ENCODE results near the gene FFAR3.

FFAR3 gene

GRCh38 chr19:35318679-35319448 is 39.4 kb upstream of the FFAR3 start (continued):
- no peak for TF ChIP-seq PBX3 (CRISPR knock-in tag; IDR thresholded peaks at IDR 0.05)
- 0 out of 2 replicates have a peak, but pooled peaks have one; percentile 41 for TF ChIP-seq EGR2 (tag by site-specific recombination; IDR thresholded peaks at IDR 0.05; ENCODE audit: low read depth)
- TF ChIP-seq, protein P1, sequence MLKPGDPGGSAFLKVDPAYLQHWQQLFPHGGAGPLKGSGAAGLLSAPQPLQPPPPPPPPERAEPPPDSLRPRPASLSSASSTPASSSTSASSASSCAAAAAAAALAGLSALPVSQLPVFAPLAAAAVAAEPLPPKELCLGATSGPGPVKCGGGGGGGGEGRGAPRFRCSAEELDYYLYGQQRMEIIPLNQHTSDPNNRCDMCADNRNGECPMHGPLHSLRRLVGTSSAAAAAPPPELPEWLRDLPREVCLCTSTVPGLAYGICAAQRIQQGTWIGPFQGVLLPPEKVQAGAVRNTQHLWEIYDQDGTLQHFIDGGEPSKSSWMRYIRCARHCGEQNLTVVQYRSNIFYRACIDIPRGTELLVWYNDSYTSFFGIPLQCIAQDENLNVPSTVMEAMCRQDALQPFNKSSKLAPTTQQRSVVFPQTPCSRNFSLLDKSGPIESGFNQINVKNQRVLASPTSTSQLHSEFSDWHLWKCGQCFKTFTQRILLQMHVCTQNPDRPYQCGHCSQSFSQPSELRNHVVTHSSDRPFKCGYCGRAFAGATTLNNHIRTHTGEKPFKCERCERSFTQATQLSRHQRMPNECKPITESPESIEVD (tag by site-specific recombination; IDR thresholded peaks at IDR 0.05) = no peak
- TF ChIP-seq SP7 (tag by site-specific recombination; IDR thresholded peaks at IDR 0.05) = no peak
- no peak for TF ChIP-seq ZNF660 (tag by site-specific recombination; IDR thresholded peaks at IDR 0.05)
- TF ChIP-seq INSM2 (tag by site-specific recombination; IDR thresholded peaks at IDR 0.05) = no peak

DNA sequence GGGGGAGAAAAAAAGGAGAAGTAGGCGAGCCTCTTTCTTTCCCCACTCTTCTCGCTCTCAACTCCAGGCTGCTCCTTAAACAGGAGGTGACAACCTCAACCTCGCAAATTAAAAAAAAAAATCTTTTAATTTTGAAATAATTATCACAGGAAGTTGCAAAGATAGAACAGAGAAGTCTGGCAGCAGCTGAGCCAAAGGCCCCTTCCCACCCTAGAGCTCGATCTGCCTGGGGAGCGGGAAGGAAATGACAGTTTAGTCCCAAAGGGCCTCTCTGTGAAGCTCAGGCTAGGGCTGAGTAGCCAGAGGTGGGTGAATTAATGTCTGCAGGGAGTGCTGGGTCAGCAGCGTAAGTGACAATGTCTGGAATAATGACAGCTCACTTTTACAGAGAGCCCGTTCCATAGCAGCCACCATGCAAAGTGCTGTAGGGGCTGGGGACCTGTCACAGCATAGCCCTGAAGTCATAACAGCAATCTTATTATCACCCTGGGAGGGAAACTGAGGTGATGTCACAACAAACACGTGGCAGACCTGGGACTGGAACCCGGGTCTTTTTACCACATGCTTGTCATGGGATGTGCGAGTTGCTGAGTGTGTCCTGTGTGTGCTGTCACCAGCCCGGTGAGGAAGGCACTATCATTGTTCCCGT is 38.1 kb upstream of the FFAR3 start:
- H3K27ac ChIP-seq (ENCODE audit: extremely low read depth, low read depth, low read length) = no peak overlapping the region
- H3K4me1 ChIP-seq (ENCODE audit: control insufficient read depth, insufficient read depth, low read length) = no peaks in the 10 kb centered on the region
- TF ChIP-seq ZIC2 (tag by site-specific recombination; IDR thresholded peaks at IDR 0.05) = 0 out of 2 replicates have a peak, but pooled peaks have one; percentile 27
- peak; percentile 22; the same call in 1 of the 2 replicates for TF ChIP-seq ZNF629 (tag by site-specific recombination; IDR thresholded peaks at IDR 0.05)
- TF ChIP-seq ZNF350 (tag by site-specific recombination; IDR thresholded peaks at IDR 0.05) = no peak
- TF ChIP-seq ZNF600 (tag by site-specific recombination; IDR thresholded peaks at IDR 0.05) = peak; percentile 73
- TF ChIP-seq, protein P2, sequence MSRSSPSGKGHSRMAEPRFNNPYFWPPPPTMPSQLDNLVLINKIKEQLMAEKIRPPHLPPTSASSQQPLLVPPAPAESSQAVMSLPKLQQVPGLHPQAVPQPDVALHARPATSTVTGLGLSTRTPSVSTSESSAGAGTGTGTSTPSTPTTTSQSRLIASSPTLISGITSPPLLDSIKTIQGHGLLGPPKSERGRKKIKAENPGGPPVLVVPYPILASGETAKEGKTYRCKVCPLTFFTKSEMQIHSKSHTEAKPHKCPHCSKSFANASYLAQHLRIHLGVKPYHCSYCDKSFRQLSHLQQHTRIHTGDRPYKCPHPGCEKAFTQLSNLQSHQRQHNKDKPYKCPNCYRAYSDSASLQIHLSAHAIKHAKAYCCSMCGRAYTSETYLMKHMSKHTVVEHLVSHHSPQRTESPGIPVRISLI (tag by site-specific recombination; IDR thresholded peaks at IDR 0.05) = peak; percentile 47; the same call in 1 of the 2 replicates
- TF ChIP-seq ZNF175 (tag by site-specific recombination; IDR thresholded peaks at IDR 0.05) = no peak
- peak; percentile 34; the same call in 1 of the 2 replicates for TF ChIP-seq GLIS1 (tag by site-specific recombination; IDR thresholded peaks at IDR 0.05)
- H3K9me3 ChIP-seq (ENCODE audit: control insufficient read depth, insufficient read depth, low read depth, low read length) = peaks cover 4% of the 10 kb centered on the region; the same call in 1 of the 2 replicates
- no peaks in the 10 kb centered on the region for H3K36me3 ChIP-seq (ENCODE audit: control insufficient read depth in 2 of 2, insufficient read depth in 1 of 2, low read length in 2 of 2)
- no peak overlapping the region for H3K4me3 ChIP-seq (ENCODE audit: low read depth, low read length)
- POLR2A ChIA-PET = interaction anchor here (0.6 kb wide), 1 partner anchor 533 kb away, joined by 5 read pairs; no protein-coding TSS in a partner anchor
- CTCF ChIA-PET = interaction anchor here (0.5 to 1.2 kb wide), 6 partner anchors 11 to 1136 kb away, joined by 3 to 4 read pairs (median 3); no protein-coding TSS in a partner anchor

GRCh38 chr19:35321291-35321690 is 37.0 kb upstream of the FFAR3 start:
- Histone ChIP-seq H3K36me3 (ENCODE audit: control insufficient read depth in 2 of 2, insufficient read depth in 1 of 2, low read length in 2 of 2) (no peaks in the 10 kb centered on the region), H3K27ac (ENCODE audit: extremely low read depth, low read depth, low read length) (no peak overlapping the region), H3K4me3 (ENCODE audit: low read depth, low read length) (no peak overlapping the region), H3K9me3 (ENCODE audit: control insufficient read depth, insufficient read depth, low read depth, low read length) (peaks cover 4% of the 10 kb centered on the region; the same call in 1 of the 2 replicates), H3K4me1 (ENCODE audit: control insufficient read depth, insufficient read depth, low read length) (no peaks in the 10 kb centered on the region)
- POLR2A ChIA-PET = no interaction called here
- CTCF ChIA-PET = interaction anchor here (0.6 to 1.1 kb wide), 2 partner anchors 32 to 117 kb away, joined by 3 to 4 read pairs; no protein-coding TSS in a partner anchor
- TF ChIP-seq PRDM2 (tag by site-specific recombination; IDR thresholded peaks at IDR 0.05; ENCODE audit: borderline replicate concordance) (no peak), ZNF24 (tag by site-specific recombination; IDR thresholded peaks at IDR 0.05) (no peak)

All from HEK293 (cell line).